ENCODE results near the gene ALDH2. TPM values are rescaled to one million over a fixed set of nuclear protein-coding genes. Genes with fewer than 3 reads are reported as not detected.
"Not testable (repeated sequence)": the region's sequence is repeated elsewhere in the genome, so short reads cannot be mapped to it uniquely, and the experiment has no call there.

Gene ALDH2
- 10.5 TPM for polyA plus RNA-seq (2012; ENCODE audit: low read depth, missing spikeins)

GRCh38 chr12:111766608-111767361, at the start of gene ALDH2:
ALDH2 (plus strand) TSS chr12:111766933; CDS start chr12:111766983, 50 bp downstream.
- no peak for TF ChIP-seq POLR2AphosphoS5 (IDR thresholded peaks at IDR 0.05; ENCODE audit: low read depth, low read length)
- no peak for TF ChIP-seq POLR2A (IDR thresholded peaks at IDR 0.05; ENCODE audit: low read depth, low read length)
- no peak for TF ChIP-seq SPI1 (IDR thresholded peaks at IDR 0.05; ENCODE audit: low read depth, low read length)
- DNase-seq (ENCODE audit: insufficient read length, low spot score) (peak; percentile 60), FAIRE-seq (peak; percentile 84)

GRCh38 chr12:111719316-111719715, 47.4 kb upstream of the ALDH2 start:
- DNase-seq (ENCODE audit: insufficient read length, low spot score); FAIRE-seq: not testable (repeated sequence)

GRCh38 chr12:111720457-111720856, 46.3 kb upstream of the ALDH2 start:
- FAIRE-seq (no peak), DNase-seq (ENCODE audit: insufficient read length, low spot score) (no peak)
- no peak for TF ChIP-seq SPI1 (IDR thresholded peaks at IDR 0.05; ENCODE audit: low read depth, low read length)
- TF ChIP-seq PAX5 (IDR thresholded peaks at IDR 0.05; ENCODE audit: insufficient read depth, low read length, severe bottlenecking), result no peak

GRCh38 chr12:111723646-111724360, 42.9 kb upstream of the ALDH2 start:
- FAIRE-seq; DNase-seq (ENCODE audit: insufficient read length, low spot score): not testable (repeated sequence)

GRCh38 chr12:111728795-111729194, 37.9 kb upstream of the ALDH2 start:
- DNase-seq (ENCODE audit: insufficient read length, low spot score) (no peak), FAIRE-seq (no peak)
- TF ChIP-seq TAF1 (IDR thresholded peaks at IDR 0.05; ENCODE audit: low read depth, low read length), result no peak
- TF ChIP-seq SPI1 (IDR thresholded peaks at IDR 0.05; ENCODE audit: low read depth, low read length), result no peak
- no peak for TF ChIP-seq POLR2A (IDR thresholded peaks at IDR 0.05; ENCODE audit: low read depth, low read length)
- TF ChIP-seq POLR2AphosphoS5 (IDR thresholded peaks at IDR 0.05; ENCODE audit: low read depth, low read length), result no peak
- no peak for TF ChIP-seq PAX5 (IDR thresholded peaks at IDR 0.05; ENCODE audit: insufficient read depth, low read length, severe bottlenecking)
- no peak for TF ChIP-seq POU2F2 (IDR thresholded peaks at IDR 0.05; ENCODE audit: low read depth, low read length)

GRCh38 chr12:111730420-111730819, 36.3 kb upstream of the ALDH2 start:
- DNase-seq (ENCODE audit: insufficient read length, low spot score), result no peak
- no peak for FAIRE-seq
- TF ChIP-seq SPI1 (IDR thresholded peaks at IDR 0.05; ENCODE audit: low read depth, low read length) (no peak), POU2F2 (IDR thresholded peaks at IDR 0.05; ENCODE audit: low read depth, low read length) (no peak), PAX5 (IDR thresholded peaks at IDR 0.05; ENCODE audit: insufficient read depth, low read length, severe bottlenecking) (no peak)

GRCh38 chr12:111732786-111733185, 33.9 kb upstream of the ALDH2 start:
- no peak for DNase-seq (ENCODE audit: insufficient read length, low spot score)
- no peak for FAIRE-seq
- TF ChIP-seq POU2F2 (IDR thresholded peaks at IDR 0.05; ENCODE audit: low read depth, low read length) (no peak), POLR2AphosphoS5 (IDR thresholded peaks at IDR 0.05; ENCODE audit: low read depth, low read length) (no peak), POLR2A (IDR thresholded peaks at IDR 0.05; ENCODE audit: low read depth, low read length) (no peak), TAF1 (IDR thresholded peaks at IDR 0.05; ENCODE audit: low read depth, low read length) (no peak), SPI1 (IDR thresholded peaks at IDR 0.05; ENCODE audit: low read depth, low read length) (no peak), PAX5 (IDR thresholded peaks at IDR 0.05; ENCODE audit: insufficient read depth, low read length, severe bottlenecking) (no peak)

GRCh38 chr12:111733340-111733915, 33.3 kb upstream of the ALDH2 start:
- DNase-seq (ENCODE audit: insufficient read length, low spot score) (no peak), FAIRE-seq (no peak)
- TF ChIP-seq TAF1 (IDR thresholded peaks at IDR 0.05; ENCODE audit: low read depth, low read length) (no peak), POLR2A (IDR thresholded peaks at IDR 0.05; ENCODE audit: low read depth, low read length) (no peak), SPI1 (IDR thresholded peaks at IDR 0.05; ENCODE audit: low read depth, low read length) (no peak)

- DNase-seq (ENCODE audit: insufficient read length, low spot score); FAIRE-seq: not testable (repeated sequence)
Observed at GRCh38 chr12:111739524-111739923, 27.2 kb upstream of the ALDH2 start.

GRCh38 chr12:111741235-111741812, 25.4 kb upstream of the ALDH2 start:
- TF ChIP-seq POLR2A (IDR thresholded peaks at IDR 0.05; ENCODE audit: low read depth, low read length) (no peak), SPI1 (IDR thresholded peaks at IDR 0.05; ENCODE audit: low read depth, low read length) (no peak), POLR2AphosphoS5 (IDR thresholded peaks at IDR 0.05; ENCODE audit: low read depth, low read length) (no peak), TAF1 (IDR thresholded peaks at IDR 0.05; ENCODE audit: low read depth, low read length) (no peak), PAX5 (IDR thresholded peaks at IDR 0.05; ENCODE audit: insufficient read depth, low read length, severe bottlenecking) (no peak), POU2F2 (IDR thresholded peaks at IDR 0.05; ENCODE audit: low read depth, low read length) (no peak)
- DNase-seq (ENCODE audit: insufficient read length, low spot score), result no peak
- no peak for FAIRE-seq

- FAIRE-seq (no peak), DNase-seq (ENCODE audit: insufficient read length, low spot score) (no peak)
- TF ChIP-seq POLR2AphosphoS5 (IDR thresholded peaks at IDR 0.05; ENCODE audit: low read depth, low read length) (no peak), TAF1 (IDR thresholded peaks at IDR 0.05; ENCODE audit: low read depth, low read length) (no peak), SPI1 (IDR thresholded peaks at IDR 0.05; ENCODE audit: low read depth, low read length) (no peak), POLR2A (IDR thresholded peaks at IDR 0.05; ENCODE audit: low read depth, low read length) (no peak), POU2F2 (IDR thresholded peaks at IDR 0.05; ENCODE audit: low read depth, low read length) (no peak), PAX5 (IDR thresholded peaks at IDR 0.05; ENCODE audit: insufficient read depth, low read length, severe bottlenecking) (no peak)
Observed at GRCh38 chr12:111745211-111745610, 21.5 kb upstream of the ALDH2 start.

Measured in GM12891 (cell line).